BLaER1 treated with 17β-estradiol and CSF1 and Interleukin-3, amounts not matched to agents 10 nM and 100 nM (cell line): ENCODE data around the gene INO80D.

Experiments
- H3K27ac ChIP-seq, 11 experiments: shearing (Covaris generic); formaldehyde crosslinking; 2 replicates each; pipeline ENCODE4 v1.8.1; 2022
- H3K27me3 ChIP-seq, 11 experiments: shearing (Covaris generic); formaldehyde crosslinking; 2 replicates each; pipeline ENCODE4 v1.8.1; 2022
- H3K36me3 ChIP-seq, 11 experiments: shearing (Covaris generic); formaldehyde crosslinking; 2 replicates each; pipeline ENCODE4 v1.8.1; 2022
- H3K4me1 ChIP-seq, 10 experiments: shearing (Covaris generic); formaldehyde crosslinking; 2 replicates each; pipeline ENCODE4 v1.8.1; 2022
- H3K4me2 ChIP-seq, 11 experiments: shearing (Covaris generic); formaldehyde crosslinking; 2 replicates each; pipeline ENCODE4 v1.8.1; 2022
- H3K4me3 ChIP-seq, 10 experiments: shearing (Covaris generic); formaldehyde crosslinking; 2 replicates each; pipeline ENCODE4 v1.8.1; 2022
- H3K9ac ChIP-seq, 11 experiments: shearing (Covaris generic); formaldehyde crosslinking; 2 replicates each; pipeline ENCODE4 v1.8.1; 2022
- H3K9me3 ChIP-seq, 11 experiments: shearing (Covaris generic); formaldehyde crosslinking; replicated peaks in 1 of 11; 2 replicates each; pipeline ENCODE4 v1.8.1; 2022
- H4K20me1 ChIP-seq, 11 experiments: shearing (Covaris generic); formaldehyde crosslinking; 2 replicates each; pipeline ENCODE4 v1.8.1; 2022
- Cebpa-rat ChIP-seq, 11 experiments: shearing (Covaris generic); IDR thresholded peaks; 2 replicates each; pipeline ENCODE4 v1.8.1; 2022

The INO80D gene

GRCh38 chr2:205970348-205970747 is 115.6 kb downstream of the INO80D start:
- no peak overlapping the region for H3K4me2 ChIP-seq
- no peak overlapping the region for H3K27ac ChIP-seq
- no peak for TF ChIP-seq Cebpa-rat (IDR thresholded peaks at IDR 0.05)

GRCh38 chr2:205969584-205969983 is 116.4 kb downstream of the INO80D start:
- Histone ChIP-seq H3K27me3 (no peaks in the 10 kb centered on the region), H3K4me2 (no peak overlapping the region), H3K4me3 (no peak overlapping the region), H3K36me3 (no peaks in the 10 kb centered on the region), H3K4me1 (peaks cover 0 to 10% (median 0%) of the 10 kb centered on the region in 10 experiments; a peak in 6 of 20 replicates), H3K27ac (no peak overlapping the region), H4K20me1 (no peaks in the 10 kb centered on the region), H3K9ac (no peak overlapping the region), H3K9me3 (no peaks in the 10 kb centered on the region)
- no peak for TF ChIP-seq Cebpa-rat (IDR thresholded peaks at IDR 0.05)

More at GRCh38 chr2:205970348-205970747, 115.6 kb downstream of the INO80D start:
- no peak overlapping the region for H3K4me3 ChIP-seq
- H3K4me1 ChIP-seq = peaks cover 0 to 15% (median 0%) of the 10 kb centered on the region in 10 experiments; a peak in 7 of 20 replicates
- H3K36me3 ChIP-seq = no peaks in the 10 kb centered on the region
- H3K9me3 ChIP-seq = no peaks in the 10 kb centered on the region
- H3K27me3 ChIP-seq = no peaks in the 10 kb centered on the region
- no peak overlapping the region for H3K9ac ChIP-seq
- no peaks in the 10 kb centered on the region for H4K20me1 ChIP-seq

GRCh38 chr2:205967391-205968075 is 118.4 kb downstream of the INO80D start:
- TF ChIP-seq Cebpa-rat (IDR thresholded peaks at IDR 0.05) = no peak
- Histone ChIP-seq H3K4me3 (no peak overlapping the region), H3K9me3 (no peaks in the 10 kb centered on the region), H3K4me2 (peak overlapping the region in 2 of 11 experiments; percentile 1 to 5; a peak in 3 of 22 replicates), H3K27me3 (no peaks in the 10 kb centered on the region), H3K36me3 (no peaks in the 10 kb centered on the region), H3K4me1 (peaks cover 0 to 10% (median 0%) of the 10 kb centered on the region in 10 experiments; a peak in 6 of 20 replicates), H4K20me1 (no peaks in the 10 kb centered on the region), H3K27ac (no peak overlapping the region), H3K9ac (no peak overlapping the region)

- H3K9ac ChIP-seq = no peak overlapping the region
- no peaks in the 10 kb centered on the region for H3K9me3 ChIP-seq
- TF ChIP-seq Cebpa-rat (IDR thresholded peaks at IDR 0.05) = no peak
- H3K4me1 ChIP-seq = peaks cover 0 to 10% (median 0%) of the 10 kb centered on the region in 10 experiments; a peak in 6 of 20 replicates
- no peak overlapping the region for H3K27ac ChIP-seq
- no peaks in the 10 kb centered on the region for H3K27me3 ChIP-seq
- H3K4me2 ChIP-seq = no peak overlapping the region
- H4K20me1 ChIP-seq = no peaks in the 10 kb centered on the region
- H3K36me3 ChIP-seq = no peaks in the 10 kb centered on the region
- H3K4me3 ChIP-seq = no peak overlapping the region
These were observed 120.3 kb downstream of the INO80D start for GRCh38 chr2:205965707-205966106.

- H3K27me3 ChIP-seq = no peaks in the 10 kb centered on the region
- H3K36me3 ChIP-seq = no peaks in the 10 kb centered on the region
- no peak overlapping the region for H3K4me3 ChIP-seq
- no peak for TF ChIP-seq Cebpa-rat (IDR thresholded peaks at IDR 0.05)
- no peak overlapping the region for H3K27ac ChIP-seq
- H3K4me2 ChIP-seq = no peak overlapping the region
- H3K4me1 ChIP-seq = peaks cover 0 to 10% (median 0%) of the 10 kb centered on the region in 10 experiments; a peak in 6 of 20 replicates
- no peaks in the 10 kb centered on the region for H3K9me3 ChIP-seq
- H3K9ac ChIP-seq = no peak overlapping the region
- no peaks in the 10 kb centered on the region for H4K20me1 ChIP-seq
These were observed 121.7 kb downstream of the INO80D start for GRCh38 chr2:205964111-205964761.

GRCh38 chr2:205959521-205959920 is 126.5 kb downstream of the INO80D start:
- Histone ChIP-seq H3K4me3 (no peak overlapping the region), H3K27me3 (no peaks in the 10 kb centered on the region), H3K27ac (no peak overlapping the region), H3K9me3 (no peaks in the 10 kb centered on the region), H3K36me3 (no peaks in the 10 kb centered on the region), H3K9ac (no peak overlapping the region), H3K4me1 (peaks cover 10 to 27% (median 20%) of the 10 kb centered on the region in 10 experiments; a peak in 19 of 20 replicates), H3K4me2 (no peak overlapping the region), H4K20me1 (no peaks in the 10 kb centered on the region)
- no peak for TF ChIP-seq Cebpa-rat (IDR thresholded peaks at IDR 0.05)

- no peak for TF ChIP-seq Cebpa-rat (IDR thresholded peaks at IDR 0.05)
- H3K27me3 ChIP-seq = no peaks in the 10 kb centered on the region
- H4K20me1 ChIP-seq = no peaks in the 10 kb centered on the region
- peaks cover 10 to 27% (median 21%) of the 10 kb centered on the region in 10 experiments; a peak in 19 of 20 replicates for H3K4me1 ChIP-seq
- peaks cover 3 to 10% (median 8%) of the 10 kb centered on the region in 11 experiments; a peak in 21 of 22 replicates for H3K9me3 ChIP-seq
- no peak overlapping the region for H3K27ac ChIP-seq
- no peak overlapping the region; a peak in 1 of 22 replicates for H3K4me2 ChIP-seq
- no peak overlapping the region for H3K9ac ChIP-seq
- no peaks in the 10 kb centered on the region for H3K36me3 ChIP-seq
- no peak overlapping the region for H3K4me3 ChIP-seq
These were observed 128.4 kb downstream of the INO80D start for GRCh38 chr2:205957452-205958154.

GRCh38 chr2:205954707-205955106 is 131.3 kb downstream of the INO80D start:
- Histone ChIP-seq H3K9me3 (peaks cover 8 to 22% (median 15%) of the 10 kb centered on the region in 11 experiments; a peak in 21 of 22 replicates), H3K4me2 (peak overlapping the region in 7 of 11 experiments; percentile 2 to 26 (median 7); a peak in 5 of 22 replicates), H3K4me1 (peaks cover 10 to 27% (median 21%) of the 10 kb centered on the region in 10 experiments; a peak in 19 of 20 replicates), H3K27ac (no peak overlapping the region), H3K27me3 (no peaks in the 10 kb centered on the region), H4K20me1 (no peaks in the 10 kb centered on the region), H3K4me3 (no peak overlapping the region), H3K9ac (no peak overlapping the region), H3K36me3 (no peaks in the 10 kb centered on the region)
- TF ChIP-seq Cebpa-rat (IDR thresholded peaks at IDR 0.05) = no peak

- no peak for TF ChIP-seq Cebpa-rat (IDR thresholded peaks at IDR 0.05)
- no peak overlapping the region for H3K9ac ChIP-seq
- no peaks in the 10 kb centered on the region for H4K20me1 ChIP-seq
- no peak overlapping the region for H3K4me3 ChIP-seq
- no peak overlapping the region for H3K4me2 ChIP-seq
- H3K9me3 ChIP-seq = peaks cover 8 to 22% (median 15%) of the 10 kb centered on the region in 11 experiments; a peak in 21 of 22 replicates
- H3K27ac ChIP-seq = no peak overlapping the region
- H3K36me3 ChIP-seq = no peaks in the 10 kb centered on the region
- no peaks in the 10 kb centered on the region for H3K27me3 ChIP-seq
- H3K4me1 ChIP-seq = peaks cover 17 to 35% (median 28%) of the 10 kb centered on the region in 10 experiments
These were observed 133.7 kb downstream of the INO80D start for GRCh38 chr2:205952282-205952681.
